HL-60 (cell line): ENCODE measurements around the gene ARSG.

ENCODE experiments used
- DNase-seq, 2 experiments: peaks; one replicate each; pipeline ENCODE4 v3.0.0-alpha.2; 2010 to 2020; ENCODE audit warnings: low read depth in 1 of 2, low spot score in 1 of 2
- H3K27ac ChIP-seq: fragments of 250-450 bp; sonication (Bioruptor Pico); replicated peaks from 2 replicates; pipeline ENCODE4 v1.5.1; 2020; ENCODE audit warnings: mild to moderate bottlenecking, moderate library complexity
- H3K27me3 ChIP-seq: fragments of 250-450 bp; sonication (Bioruptor Pico); 2 replicates; pipeline ENCODE4 v1.5.1; 2021; ENCODE audit warnings: mild to moderate bottlenecking, moderate library complexity; ENCODE audit not compliant: insufficient read depth, poor library complexity, severe bottlenecking
- H3K4me3 ChIP-seq: replicated peaks from 2 replicates; pipeline ENCODE4 v1.5.1; 2011; ENCODE audit warnings: mild to moderate bottlenecking, control low read depth, low read length; ENCODE audit not compliant: insufficient read depth
- CTCF ChIP-seq: IDR thresholded peaks from one replicate; pipeline ENCODE4 v1.5.1; 2011; ENCODE audit warnings: low read length, control low read depth, inconsistent platforms; ENCODE audit not compliant: insufficient read depth
- GABPA ChIP-seq: IDR thresholded peaks from 2 replicates; pipeline ENCODE4 v1.6.1; 2012; ENCODE audit warnings: low read depth
- POLR2AphosphoS5 ChIP-seq: IDR thresholded peaks from 2 replicates; pipeline ENCODE4 v1.6.1; 2012; ENCODE audit warnings: low read depth
- REST ChIP-seq: IDR thresholded peaks from 2 replicates; pipeline ENCODE4 v1.6.1; 2012; ENCODE audit warnings: low read depth; ENCODE audit not compliant: insufficient replicate concordance
- SPI1 ChIP-seq: IDR thresholded peaks from 2 replicates; pipeline ENCODE4 v1.6.1; 2012; ENCODE audit warnings: low read depth, mild to moderate bottlenecking, borderline replicate concordance

The ARSG gene

GRCh38 chr17:68440526-68440925 lies 149.2 kb downstream of the ARSG start:
- TF ChIP-seq GABPA (no peak), REST (no peak), SPI1 (no peak), POLR2AphosphoS5 (no peak), CTCF (no peak)
- Histone ChIP-seq H3K27me3 (no peaks in the 10 kb centered on the region), H3K4me3 (no peak overlapping the region), H3K27ac (peak overlapping the region; percentile 54)
- DNase-seq: no peak

DNA sequence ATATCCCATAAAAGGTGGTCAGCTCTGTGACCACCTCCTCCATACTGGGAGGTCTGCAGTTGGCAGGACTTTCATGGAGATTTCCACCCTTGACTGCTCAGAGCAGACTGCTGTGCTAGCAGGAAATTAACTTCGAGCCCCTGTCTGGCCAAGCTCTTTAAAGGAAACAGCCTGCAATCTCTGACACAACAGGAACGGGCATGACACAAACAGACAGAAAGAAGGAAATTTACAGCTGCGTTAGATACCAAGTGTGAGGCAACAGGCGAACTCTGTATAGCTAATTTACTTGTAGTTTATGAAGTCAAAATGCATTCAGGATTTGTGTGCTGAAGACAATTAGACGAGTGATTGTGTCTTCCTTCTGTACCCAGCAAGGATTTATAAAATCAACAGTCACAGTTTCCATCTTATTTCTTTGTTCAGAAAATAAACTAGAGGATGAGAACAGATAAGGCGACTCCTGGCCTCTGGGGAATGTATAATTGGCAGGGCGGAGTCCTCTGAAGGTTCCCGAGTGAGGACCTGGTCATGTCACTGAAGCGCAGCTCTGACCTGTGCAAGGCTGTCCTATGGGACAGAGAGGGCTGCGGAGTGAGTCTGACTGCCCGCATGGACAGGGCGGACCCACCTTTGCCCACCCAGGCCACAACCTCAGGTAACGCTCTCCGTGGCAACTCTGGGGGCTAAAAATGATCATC lies 149.9 kb downstream of the ARSG start:
- H3K4me3 ChIP-seq: no peak overlapping the region
- H3K27me3 ChIP-seq: no peaks in the 10 kb centered on the region
- H3K27ac ChIP-seq: peak overlapping the region; percentile 54
- TF ChIP-seq CTCF (no peak), POLR2AphosphoS5 (0 out of 2 replicates have a peak, but pooled peaks have one; percentile 28), GABPA (peak; percentile 53; the same call in 1 of the 2 replicates), REST (no peak)
- DNase-seq: peak in 1 of 2 experiments; percentile 83

GRCh38 chr17:68443972-68444464 lies 152.7 kb downstream of the ARSG start:
- DNase-seq: no peak
- Histone ChIP-seq H3K4me3 (no peak overlapping the region), H3K27ac (no peak overlapping the region), H3K27me3 (no peaks in the 10 kb centered on the region)
- TF ChIP-seq REST: no peak
- TF ChIP-seq GABPA: no peak
- TF ChIP-seq POLR2AphosphoS5: no peak
- TF ChIP-seq CTCF: no peak
- no peak for TF ChIP-seq SPI1
